ENCODE results near the gene GHRH.
A peak's percentile ranks its signal among the peaks of the same experiment; 100 is the strongest.

Gene GHRH

DNA sequence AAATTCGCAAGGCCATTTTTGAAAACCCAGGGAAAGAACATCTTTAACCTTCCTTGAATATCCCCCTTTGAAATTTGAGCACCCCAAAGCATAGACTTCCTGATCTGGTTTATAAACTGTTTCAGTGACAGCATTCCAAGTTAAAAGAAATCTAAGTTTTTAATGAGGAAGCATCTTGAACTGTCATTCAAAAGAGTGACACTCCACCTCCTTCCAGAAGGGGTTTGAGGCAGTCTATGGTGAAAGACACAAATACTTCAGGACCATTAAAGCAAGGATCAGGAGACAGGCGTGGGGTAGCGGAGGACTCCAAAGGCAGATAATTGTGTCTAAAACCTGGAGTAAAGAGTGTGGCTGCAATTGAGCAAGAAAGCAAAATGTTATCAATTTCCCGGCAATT lies 691 bp downstream of the GHRH start:
- no peak for DNase-seq

- no peak for DNase-seq
Measured at GRCh38 chr20:37259865-37260264, 1.7 kb downstream of the GHRH start.

DNA sequence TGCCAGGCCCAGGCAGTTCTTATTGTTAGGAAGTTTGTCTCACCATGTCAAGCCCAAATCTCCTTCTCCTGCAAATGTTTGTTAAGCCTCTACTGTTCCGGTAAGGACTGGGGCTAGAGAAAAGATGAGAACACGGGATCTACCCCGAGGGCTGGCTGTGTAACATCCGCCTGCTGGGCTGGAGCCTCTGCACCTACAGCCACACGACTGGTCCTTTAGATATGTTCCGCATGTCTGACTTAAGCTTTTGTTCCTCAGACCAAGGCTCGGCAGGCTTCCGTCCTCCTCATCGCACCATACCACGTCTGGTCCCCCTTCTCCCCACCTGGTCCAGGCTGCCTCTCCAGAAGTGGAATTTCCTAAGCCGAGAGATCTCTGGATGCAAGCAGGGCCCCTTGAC lies 2.6 kb downstream of the GHRH start:
- no peak for DNase-seq

GRCh38 chr20:37257988-37258387 lies 3.6 kb downstream of the GHRH start:
- DNase-seq, result no peak

- no peak for DNase-seq
Measured at GRCh38 chr20:37257530-37257929, 4.1 kb downstream of the GHRH start.

DNA sequence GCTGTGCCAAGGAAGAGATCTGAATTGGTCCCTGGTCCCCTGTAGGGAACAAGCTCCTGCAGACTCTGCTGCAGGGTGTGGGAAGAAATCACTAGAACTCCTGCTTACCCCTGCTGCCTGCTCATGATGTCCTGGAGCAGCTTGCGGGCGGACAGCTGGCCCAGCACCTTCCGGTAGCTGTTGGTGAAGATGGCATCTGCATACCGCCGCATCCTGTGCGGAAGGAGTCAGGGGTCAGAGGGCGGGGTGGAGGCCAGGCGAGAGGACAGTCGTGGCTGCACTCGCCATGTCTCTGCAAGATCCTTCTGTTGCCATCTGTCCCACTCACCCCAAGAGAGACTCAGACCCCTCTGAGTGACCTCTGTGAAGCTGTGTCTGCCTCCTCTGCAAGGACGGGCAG lies 5.3 kb downstream of the GHRH start:
- DNase-seq, result no peak

- no peak for DNase-seq
Measured at GRCh38 chr20:37254114-37254878, 7.3 kb downstream of the GHRH start.

GRCh38 chr20:37253087-37253486 lies 8.5 kb downstream of the GHRH start:
- DNase-seq, result no peak

GRCh38 chr20:37251825-37252477 lies 9.7 kb downstream of the GHRH start:
- DNase-seq, result no peak

DNA sequence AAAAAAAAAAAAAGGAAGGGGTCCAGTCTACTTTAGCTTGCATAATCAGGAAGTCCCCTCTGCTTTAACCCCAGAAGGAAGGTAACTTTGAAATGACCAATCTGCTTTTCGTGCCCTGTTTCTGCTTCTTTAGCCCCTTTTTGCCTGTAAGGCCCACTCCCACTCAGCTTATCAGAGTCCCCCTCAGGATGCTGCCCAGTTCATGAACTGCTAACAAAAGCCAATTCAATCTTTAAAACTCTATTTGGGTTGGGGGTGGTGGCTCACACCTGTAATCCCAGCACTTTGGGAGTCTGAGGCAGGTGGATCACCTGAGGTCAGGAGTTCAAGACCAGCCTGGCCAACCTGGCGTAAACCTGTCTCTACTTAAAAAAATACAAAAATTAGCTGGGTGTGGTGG lies 12.3 kb downstream of the GHRH start:
- DNase-seq, result no peak

GRCh38 chr20:37247547-37247946 lies 14.1 kb downstream of the GHRH start:
- no peak for DNase-seq

- DNase-seq, result no peak
Measured at GRCh38 chr20:37246736-37247135, 14.9 kb downstream of the GHRH start.

DNA sequence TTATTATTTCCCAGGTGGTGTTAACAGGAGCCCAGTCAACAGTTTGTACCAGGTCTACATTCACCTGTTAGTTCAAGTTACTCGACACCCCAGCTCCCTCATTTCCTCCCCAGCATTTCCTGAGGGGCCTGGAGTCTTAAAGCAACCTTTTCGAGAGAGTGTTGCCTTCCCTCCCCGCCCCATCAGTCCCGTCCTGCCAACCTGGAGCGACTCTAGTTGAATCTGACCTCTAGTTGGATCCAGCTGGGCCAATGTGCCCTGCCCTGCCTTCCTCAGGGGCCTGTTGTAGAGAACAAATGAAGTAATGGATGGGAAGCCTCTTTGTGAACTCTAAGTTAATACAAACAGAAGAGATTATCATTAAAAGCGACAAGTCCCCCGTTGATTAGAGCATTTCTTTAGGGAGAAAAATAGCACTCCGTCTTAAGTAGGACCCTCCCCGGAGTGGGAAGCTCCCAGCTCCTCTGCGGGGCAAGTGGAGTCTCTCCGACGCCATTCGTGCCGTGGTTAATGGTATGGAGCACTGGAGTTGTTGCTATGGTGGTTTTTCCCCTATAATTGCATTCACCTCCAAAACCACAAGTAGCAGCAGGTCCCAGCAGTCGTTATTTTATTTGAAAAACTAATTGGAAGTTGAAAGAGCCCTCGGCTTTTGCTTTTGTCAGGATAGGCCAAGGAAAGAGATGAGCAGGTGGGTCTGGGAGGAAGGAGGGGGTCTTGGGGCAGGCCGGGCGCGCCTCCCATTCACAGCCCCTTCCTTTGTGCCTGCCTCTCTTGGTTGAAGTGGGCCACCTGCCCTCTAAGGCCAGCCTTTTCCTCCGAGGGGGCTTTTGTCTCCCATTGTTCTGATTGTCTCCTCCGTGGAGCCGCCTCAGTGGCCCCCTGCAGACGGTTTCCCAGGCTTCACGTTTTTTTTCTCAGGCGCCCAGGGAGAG lies 16.1 kb downstream of the GHRH start:
- DNase-seq, result peak; percentile 71

GRCh38 chr20:37244572-37244957 lies 17.0 kb downstream of the GHRH start:
- no peak for DNase-seq

- peak; percentile 44 for DNase-seq
Measured at GRCh38 chr20:37243937-37244571, 17.6 kb downstream of the GHRH start.

DNA sequence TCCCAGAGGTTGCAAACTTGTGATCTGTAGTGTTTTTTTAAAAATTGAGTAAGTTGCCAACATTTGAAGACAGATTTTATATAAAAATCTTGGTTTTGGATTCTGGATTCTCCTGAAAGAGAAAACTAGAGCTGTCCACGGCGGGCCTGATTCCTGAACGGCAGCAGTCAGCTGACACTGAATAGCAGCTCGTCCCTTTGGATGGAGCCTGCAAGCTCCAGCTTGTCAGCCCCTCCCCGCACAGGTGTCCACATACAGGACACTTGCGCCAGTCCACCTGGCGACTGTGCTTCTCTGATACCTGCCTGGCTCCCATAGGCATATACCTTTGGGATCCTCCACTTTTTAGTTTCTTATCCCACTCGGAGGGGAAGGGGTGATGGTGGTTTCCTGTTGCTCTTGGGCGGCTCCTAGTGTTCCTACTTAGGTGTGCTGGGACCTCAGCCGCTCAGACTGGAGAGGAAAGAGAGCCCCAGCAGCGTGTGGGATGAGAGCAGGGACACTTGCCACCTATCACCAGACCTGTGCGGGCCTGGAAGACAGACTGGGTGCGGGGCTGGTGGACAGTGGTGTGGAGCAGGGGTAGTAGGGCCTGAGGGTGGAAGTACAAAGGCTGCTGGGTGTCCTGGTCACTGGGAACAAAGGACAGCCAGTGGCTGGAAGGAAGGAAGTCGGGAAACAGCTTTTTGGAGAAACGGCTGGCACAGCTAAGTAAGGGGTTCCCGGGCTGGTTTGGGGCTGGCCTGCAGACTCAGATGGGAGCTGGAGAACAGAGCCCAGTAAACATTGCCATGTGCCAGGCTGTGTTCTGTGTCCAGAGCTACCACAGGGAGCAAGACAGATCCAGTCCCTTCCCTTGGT lies 18.3 kb downstream of the GHRH start:
- no peak for DNase-seq

- no peak for DNase-seq
Measured at GRCh38 chr20:37242503-37242902, 19.1 kb downstream of the GHRH start.

DNA sequence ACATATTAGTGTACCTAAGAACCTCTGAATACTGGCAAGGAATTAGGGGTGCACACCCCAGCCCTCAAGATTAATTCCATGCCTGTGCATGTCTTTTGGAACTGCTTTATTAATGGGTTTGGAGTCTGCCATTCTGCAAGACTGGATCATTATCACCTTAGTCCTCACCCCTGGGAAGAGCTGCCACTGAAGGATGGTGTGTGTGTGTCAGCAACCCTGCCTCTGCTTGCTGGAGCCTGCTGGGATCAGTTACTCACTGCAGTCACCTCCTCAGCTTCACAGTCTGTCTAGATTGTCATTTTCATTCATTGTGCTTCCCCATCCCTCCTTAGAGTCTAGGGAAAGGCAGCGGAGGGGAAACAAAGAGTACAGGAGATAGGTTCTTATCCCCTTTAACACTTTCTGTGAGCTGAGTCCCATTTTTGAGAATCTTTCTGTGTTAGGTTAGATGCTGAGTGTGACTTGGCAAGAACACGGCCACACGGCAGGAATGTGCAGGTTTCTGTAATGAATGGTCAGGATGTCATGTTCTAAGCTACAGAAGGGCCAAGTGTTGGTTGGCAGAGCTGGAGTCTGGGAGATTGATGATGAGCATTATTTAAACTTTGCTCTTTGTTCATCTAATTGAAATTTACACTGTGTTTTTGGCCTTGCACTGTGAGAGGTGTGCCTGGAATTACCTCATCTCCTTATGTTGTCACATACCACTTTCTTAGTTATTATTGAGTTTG lies 21.1 kb downstream of the GHRH start:
- no peak for DNase-seq

DNA sequence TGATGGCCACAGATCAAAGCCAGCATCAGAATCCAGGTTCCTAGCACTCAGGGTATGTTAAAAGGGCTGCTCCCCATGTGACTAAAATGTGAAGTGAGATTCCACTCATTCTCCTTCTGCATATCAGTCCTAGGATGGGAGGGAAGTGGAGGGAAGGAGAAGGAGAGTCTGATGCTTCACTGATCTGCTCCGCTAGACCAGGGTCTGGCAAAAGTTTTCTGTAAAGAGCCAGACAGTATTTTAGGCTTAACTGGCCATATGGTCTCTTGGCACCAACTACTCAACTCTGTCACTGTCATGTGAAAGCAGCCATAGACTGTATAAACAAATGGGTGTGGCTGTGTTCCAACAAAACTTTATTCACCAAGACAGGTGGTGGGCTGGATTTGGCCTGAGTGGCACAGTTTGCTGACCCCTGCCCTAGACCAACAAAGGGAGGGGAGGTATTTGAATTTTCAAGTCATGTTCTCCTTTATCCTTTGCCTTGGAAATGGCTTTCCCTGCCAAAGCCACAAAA lies 22.6 kb downstream of the GHRH start:
- DNase-seq, result peak; percentile 34

- no peak for DNase-seq
Measured at GRCh38 chr20:37238426-37238825, 23.2 kb downstream of the GHRH start.

DNA sequence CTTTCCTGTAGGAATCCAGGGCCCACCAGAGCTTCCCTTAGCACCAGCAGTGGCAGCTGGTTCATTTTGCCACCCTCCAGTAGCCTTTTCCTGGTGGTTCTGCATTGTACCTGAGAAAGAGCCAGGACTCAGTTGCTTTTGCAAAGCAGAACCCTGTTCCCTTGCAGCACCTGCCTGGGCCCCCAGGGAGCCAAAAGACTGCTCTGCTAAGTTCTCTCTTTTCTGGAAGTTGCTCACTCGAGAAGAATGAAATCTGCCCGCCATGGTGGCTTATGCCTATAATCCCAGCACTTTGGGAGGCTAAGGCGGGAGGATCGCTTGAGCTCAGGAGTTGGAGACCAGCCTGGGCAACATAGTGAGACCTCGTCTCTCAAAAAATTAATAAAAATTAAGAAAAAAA lies 24.0 kb downstream of the GHRH start:
- DNase-seq, result no peak

Measured in NCI-H1092 treated with DMSO at 0.1 percent for 48 hours (cell line).